IMR-90 (cell line): ENCODE data around the gene UBE2S. TPM values are rescaled to one million over a fixed set of nuclear protein-coding genes. Genes with fewer than 3 reads are reported as not detected.

Experiments
- ATAC-seq: fragments of 200-7000 bp; cut with Tn5 transposase; 2 replicates; pipeline ENCODE4 v1.9.1; 2020; ENCODE audit warnings: low read depth, mild to moderate bottlenecking, moderate library complexity
- BruUV-seq: library from RNA; stranded (reverse); fragments of 400-500 nt; replicated peaks from 2 replicates; lab custom pipeline; 2021; lab: Mats Ljungman, UMichigan
- CTCF ChIA-PET: fragments of 300-600 bp; formaldehyde crosslinking; extraction: SDS; loops from one replicate; lab custom pipeline; 2021; ENCODE audit warnings: antibody characterized with exemption; lab: Yijun Ruan, JAX
- POLR2A ChIA-PET: fragments of 300-600 bp; sonication (Branson Sonifier 250); formaldehyde crosslinking; loops from one replicate; lab custom pipeline; 2022; ENCODE audit warnings: antibody characterized with exemption; ENCODE audit not compliant: unreplicated experiment; lab: Charles Lee
- DNase-seq: peaks from one replicate; pipeline ENCODE4 v3.0.0; 2013
- H2AFZ ChIP-seq: replicated peaks from 2 replicates; pipeline ENCODE3; 2013; ENCODE audit warnings: low read length, mild to moderate bottlenecking; ENCODE audit not compliant: poor library complexity
- H2AK5ac ChIP-seq: 2 replicates; pipeline ENCODE4 v1.6.1; 2013; ENCODE audit warnings: low read depth, low read length, inconsistent platforms
- H2AK9ac ChIP-seq: replicated peaks from 2 replicates; pipeline ENCODE3; 2013; ENCODE audit warnings: mild to moderate bottlenecking, low read depth, low read length, moderate library complexity; ENCODE audit not compliant: poor library complexity
- H2BK120ac ChIP-seq: 2 replicates; pipeline ENCODE4 v1.6.1; 2013; ENCODE audit warnings: low read depth, low read length, inconsistent platforms
- H2BK15ac ChIP-seq: 3 replicates; pipeline ENCODE4 v1.6.1; 2013; ENCODE audit warnings: low read depth, low read length, inconsistent platforms
- H2BK20ac ChIP-seq: 2 replicates; pipeline ENCODE4 v1.6.1; 2013; ENCODE audit warnings: low read depth, mild to moderate bottlenecking, inconsistent platforms, low read length, moderate library complexity
- H2BK5ac ChIP-seq: 2 replicates; pipeline ENCODE4 v1.6.1; 2013; ENCODE audit warnings: mild to moderate bottlenecking, low read depth, low read length, inconsistent platforms; ENCODE audit not compliant: poor library complexity, severe bottlenecking
- H3K14ac ChIP-seq: replicated peaks from 2 replicates; pipeline ENCODE4 v1.6.1; 2013; ENCODE audit warnings: low read depth, low read length, inconsistent platforms
- H3K18ac ChIP-seq: 2 replicates; pipeline ENCODE4 v1.6.1; 2013; ENCODE audit warnings: low read depth, low read length, control low read depth
- H3K23ac ChIP-seq: 2 replicates; pipeline ENCODE4 v1.6.1; 2013; ENCODE audit warnings: low read depth, low read length, inconsistent platforms
- H3K27ac ChIP-seq: 2 replicates; pipeline ENCODE4 v1.5.1; 2013; ENCODE audit warnings: mild to moderate bottlenecking, control low read depth, low read length; ENCODE audit not compliant: insufficient read depth
- H3K27me3 ChIP-seq: 2 replicates; pipeline ENCODE4 v1.6.1; 2013; ENCODE audit warnings: low read length; ENCODE audit not compliant: control insufficient read depth, insufficient read depth
- H3K36me3 ChIP-seq: 2 replicates; pipeline ENCODE4 v1.6.1; 2013; ENCODE audit warnings: low read length, mixed read lengths; ENCODE audit not compliant: control insufficient read depth, insufficient read depth
- H3K4ac ChIP-seq: 2 replicates; pipeline ENCODE4 v1.6.1; 2013; ENCODE audit warnings: low read depth, low read length, inconsistent platforms
- H3K4me1 ChIP-seq: 2 replicates; pipeline ENCODE4 v1.6.1; 2013; ENCODE audit warnings: low read length, mixed read lengths; ENCODE audit not compliant: control insufficient read depth, insufficient read depth
- H3K4me2 ChIP-seq: 2 replicates; pipeline ENCODE4 v1.6.1; 2013; ENCODE audit warnings: low read depth, mild to moderate bottlenecking, control low read depth, low read length, moderate library complexity
- H3K4me3 ChIP-seq: 2 replicates; pipeline ENCODE4 v1.5.1; 2013; ENCODE audit warnings: low read depth, mild to moderate bottlenecking, control low read depth, low read length, moderate library complexity; ENCODE audit not compliant: insufficient read depth
- H3K56ac ChIP-seq: 2 replicates; pipeline ENCODE4 v1.6.1; 2013; ENCODE audit warnings: low read length, inconsistent platforms; ENCODE audit not compliant: insufficient read depth; ENCODE audit errors: extremely low read depth
- H3K79me1 ChIP-seq, 2 experiments: 2 replicates each; pipeline ENCODE4 v1.6.1; 2013; ENCODE audit warnings: low read length in 2 of 2, inconsistent platforms in 1 of 2, low read depth in 1 of 2
- H3K9ac ChIP-seq: 2 replicates; pipeline ENCODE4 v1.6.1; 2013; ENCODE audit warnings: low read depth, low read length, control low read depth
- H3K9me1 ChIP-seq: 2 replicates; pipeline ENCODE4 v1.6.1; 2013; ENCODE audit warnings: low read length, inconsistent platforms; ENCODE audit not compliant: insufficient read depth
- H3K9me3 ChIP-seq: 2 replicates; pipeline ENCODE4 v1.6.1; 2013; ENCODE audit warnings: low read length; ENCODE audit not compliant: control insufficient read depth, insufficient read depth
- H4K20me1 ChIP-seq: 2 replicates; pipeline ENCODE4 v1.6.1; 2013; ENCODE audit warnings: low read length, inconsistent platforms; ENCODE audit not compliant: insufficient read depth
- H4K5ac ChIP-seq: 2 replicates; pipeline ENCODE4 v1.6.1; 2013; ENCODE audit warnings: mild to moderate bottlenecking, low read depth, low read length, control low read depth
- H4K8ac ChIP-seq, 2 experiments: 2 replicates each; pipeline ENCODE4 v1.6.1; 2013; ENCODE audit warnings: low read depth in 2 of 2, low read length in 2 of 2, control low read depth in 1 of 2, inconsistent platforms in 1 of 2
- H4K91ac ChIP-seq: 2 replicates; pipeline ENCODE4 v1.6.1; 2013; ENCODE audit warnings: low read depth, low read length, inconsistent platforms; ENCODE audit not compliant: insufficient read depth
- BHLHE40 ChIP-seq: fragments of 150-350 bp; IDR thresholded peaks from 2 replicates; pipeline ENCODE4 v1.6.1; 2016; ENCODE audit warnings: mild to moderate bottlenecking, low read depth, low read length
- CEBPB ChIP-seq: IDR thresholded peaks from 2 replicates; pipeline ENCODE4 v1.6.1; 2012; ENCODE audit warnings: low read depth, low read length, improper control_type of control experiment
- CHD1 ChIP-seq: IDR thresholded peaks from 2 replicates; pipeline ENCODE4 v1.6.1; 2012; ENCODE audit warnings: low read depth, low read length, improper control_type of control experiment
- CTCF ChIP-seq: conservative IDR thresholded peaks from 2 replicates; pipeline ENCODE4 v1.5.1; 2012; ENCODE audit warnings: mild to moderate bottlenecking, low read depth, low read length, improper control_type of control experiment
- FOS ChIP-seq: fragments of 150-350 bp; IDR thresholded peaks from 2 replicates; pipeline ENCODE4 v1.6.1; 2016; ENCODE audit warnings: low read depth, low read length
- MAFK ChIP-seq: IDR thresholded peaks from 2 replicates; pipeline ENCODE4 v1.6.1; 2012; ENCODE audit warnings: low read depth, low read length, improper control_type of control experiment
- MAZ ChIP-seq: IDR thresholded peaks from 2 replicates; pipeline ENCODE4 v1.6.1; 2012; ENCODE audit warnings: low read depth, mild to moderate bottlenecking, low read length, improper control_type of control experiment, moderate library complexity, borderline replicate concordance
- MXI1 ChIP-seq: IDR thresholded peaks from 2 replicates; pipeline ENCODE4 v1.6.1; 2012; ENCODE audit warnings: low read depth, mild to moderate bottlenecking, low read length, moderate library complexity, borderline replicate concordance
- NFE2L2 ChIP-seq: fragments of 150-350 bp; IDR thresholded peaks from 2 replicates; pipeline ENCODE4 v1.6.1; 2016; ENCODE audit warnings: low read depth, mild to moderate bottlenecking, low read length
- POLR2A ChIP-seq: IDR thresholded peaks from 2 replicates; pipeline ENCODE4 v1.6.1; 2012; ENCODE audit warnings: mild to moderate bottlenecking, low read depth, low read length
- RCOR1 ChIP-seq: IDR thresholded peaks from 2 replicates; pipeline ENCODE4 v1.6.1; 2012; ENCODE audit warnings: mild to moderate bottlenecking, low read length, improper control_type of control experiment; ENCODE audit not compliant: insufficient replicate concordance
- RFX5 ChIP-seq: IDR thresholded peaks from 2 replicates; pipeline ENCODE4 v1.8.0; 2012; ENCODE audit warnings: low read depth, mild to moderate bottlenecking, low read length, moderate library complexity
- SMC3 ChIP-seq: fragments of 150-350 bp; IDR thresholded peaks from 2 replicates; pipeline ENCODE4 v1.6.1; 2016; ENCODE audit warnings: low read depth, mild to moderate bottlenecking, antibody characterized with exemption, low read length, moderate library complexity
- WGBS, 2 experiments: methylation state at CpG; one replicate each; pipeline versions ENCODE4 v1.1.5 to v1.1.7; 2013; ENCODE audit warnings: missing lambda C conversion rate in 2 of 2; ENCODE audit not compliant: insufficient read length in 1 of 2; ENCODE audit errors: extremely low coverage in 2 of 2; 5-methylcytosine and 5-hydroxymethylcytosine counted together
- dilution Hi-C: fragments of 300-500 bp; cut with HindIII; formaldehyde crosslinking; loops from one replicate; pipeline ENCODE4 v1.14.3; 2018; ENCODE audit warnings: low sequenced_read_pairs; ENCODE audit not compliant: unreplicated experiment
- in situ Hi-C: fragments of 300-500 bp; cut with MboI; formaldehyde crosslinking; loops from 3 replicates; pipeline ENCODE4 v1.14.3; 2019; ENCODE audit warnings: low sequenced_read_pairs, inconsistent platforms, mixed read lengths
- intact Hi-C: fragments of 100-400 bp; cut with micrococcal nuclease; formaldehyde crosslinking; loops from 2 replicates; pipeline ENCODE4 v1.10.0; 2022
- polyA plus RNA-seq, 3 experiments: library from polyadenylated mRNA; depleted of rRNA; stranded (reverse); fragments of >200 nt; gene quantifications; 2 replicates each; pipeline ENCODE4 v1.2.3, GENCODE V29; 2012; ENCODE audit warnings: low replicate concordance in 1 of 3
- total RNA-seq: library from RNA; depleted of rRNA; stranded (reverse); fragments of >200 nt; gene quantifications from 2 replicates; pipeline ENCODE4 v1.2.3, GENCODE V29; 2012
- TF ChIP-seq, protein P1 (sequence below): fragments of 150-350 bp; IDR thresholded peaks from 2 replicates; pipeline ENCODE4 v1.6.1; 2016; ENCODE audit warnings: low read depth, mild to moderate bottlenecking, low read length, moderate library complexity, borderline replicate concordance
- TF ChIP-seq, protein P2 (sequence below): fragments of 150-350 bp; IDR thresholded peaks from 2 replicates; pipeline ENCODE4 v1.6.1; 2017; ENCODE audit warnings: mild to moderate bottlenecking, antibody characterized with exemption, low read length, low read depth

UBE2S gene
- total and polyA plus RNA-seq, 2 of the 4 experiments (the other 2 are of a cell fraction) = 69.5 to 104 TPM

DNA sequence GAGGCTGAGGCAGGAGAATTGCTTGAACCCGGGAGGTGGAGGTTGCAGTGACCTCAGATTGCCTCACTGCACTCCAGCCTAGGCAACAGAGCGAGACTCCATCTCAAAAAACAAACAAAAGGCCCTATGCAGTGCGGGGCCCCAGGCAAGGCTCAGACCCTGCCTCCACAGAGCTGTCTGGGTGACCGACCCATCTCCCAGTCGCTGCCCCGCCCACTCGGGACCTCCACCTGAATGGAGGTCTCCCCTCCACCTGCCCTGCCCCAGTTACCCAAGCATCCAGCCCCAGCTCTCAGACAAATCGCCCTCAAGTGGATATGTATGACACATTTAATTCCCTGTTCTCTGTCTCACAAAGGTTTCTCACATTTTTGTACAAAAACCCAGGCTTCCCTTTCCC, 42.3 kb downstream of the UBE2S start:
- Histone ChIP-seq H3K9ac (no peak overlapping the region), H3K79me1 (peaks cover 0 to 28% of the 10 kb centered on the region in 2 experiments; a peak in 3 of 4 replicates), H4K91ac (no peak overlapping the region), H3K14ac (no peak overlapping the region), H3K9me3 (no peaks in the 10 kb centered on the region), H3K4me1 (peaks cover 10% of the 10 kb centered on the region), H2AFZ (no peak overlapping the region), H3K18ac (no peak overlapping the region), H2BK120ac (no peak overlapping the region), H4K5ac (no peak overlapping the region), H3K9me1 (peaks cover 3% of the 10 kb centered on the region; the same call in 1 of the 2 replicates), H2AK5ac (no peak overlapping the region), H4K8ac (no peak overlapping the region), H3K27ac (no peak overlapping the region), H2AK9ac (no peak overlapping the region), H3K4ac (no peak overlapping the region), H3K56ac (no peak overlapping the region), H4K20me1 (peaks cover 59% of the 10 kb centered on the region), H2BK5ac (no peak overlapping the region), H3K4me2 (no peak overlapping the region), H3K4me3 (no peak overlapping the region), H3K27me3 (no peaks in the 10 kb centered on the region), H2BK20ac (no peak overlapping the region), H3K36me3 (peaks cover 26% of the 10 kb centered on the region), H3K23ac (no peak overlapping the region), H2BK15ac (no peak overlapping the region)
- intact Hi-C loops (no loop called here), dilution Hi-C loops (no loop called here), in situ Hi-C loops (no loop called here)
- BruUV-seq = no TSS peak
- TF ChIP-seq SMC3 (no peak), CEBPB (no peak), MAZ (no peak), MXI1 (no peak), CTCF (no peak), RCOR1 (no peak), MAFK (no peak), RFX5 (no peak), NFE2L2 (no peak), FOS (no peak), BHLHE40 (no peak), CHD1 (no peak), POLR2A (no peak; the same call in 1 of the 2 replicates)
- TF ChIP-seq, protein P1, sequence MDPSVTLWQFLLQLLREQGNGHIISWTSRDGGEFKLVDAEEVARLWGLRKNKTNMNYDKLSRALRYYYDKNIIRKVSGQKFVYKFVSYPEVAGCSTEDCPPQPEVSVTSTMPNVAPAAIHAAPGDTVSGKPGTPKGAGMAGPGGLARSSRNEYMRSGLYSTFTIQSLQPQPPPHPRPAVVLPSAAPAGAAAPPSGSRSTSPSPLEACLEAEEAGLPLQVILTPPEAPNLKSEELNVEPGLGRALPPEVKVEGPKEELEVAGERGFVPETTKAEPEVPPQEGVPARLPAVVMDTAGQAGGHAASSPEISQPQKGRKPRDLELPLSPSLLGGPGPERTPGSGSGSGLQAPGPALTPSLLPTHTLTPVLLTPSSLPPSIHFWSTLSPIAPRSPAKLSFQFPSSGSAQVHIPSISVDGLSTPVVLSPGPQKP = no peak
- TF ChIP-seq, protein P2, sequence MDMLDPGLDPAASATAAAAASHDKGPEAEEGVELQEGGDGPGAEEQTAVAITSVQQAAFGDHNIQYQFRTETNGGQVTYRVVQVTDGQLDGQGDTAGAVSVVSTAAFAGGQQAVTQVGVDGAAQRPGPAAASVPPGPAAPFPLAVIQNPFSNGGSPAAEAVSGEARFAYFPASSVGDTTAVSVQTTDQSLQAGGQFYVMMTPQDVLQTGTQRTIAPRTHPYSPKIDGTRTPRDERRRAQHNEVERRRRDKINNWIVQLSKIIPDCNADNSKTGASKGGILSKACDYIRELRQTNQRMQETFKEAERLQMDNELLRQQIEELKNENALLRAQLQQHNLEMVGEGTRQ = no peak
- ChIA-PET CTCF (no interaction called here), POLR2A (no interaction called here)
- ATAC-seq = no peak
- WGBS, 2 experiments = 88% methylated on average over 5 of the region's 8 CpGs; no CpG with 5 or more reads in 1 of the 2 experiments
- no peak for DNase-seq
